ENCODE data around the gene CHRD. TPM values are rescaled to one million over a fixed set of nuclear protein-coding genes. Genes with fewer than 3 reads are reported as not detected.

CHRD gene
- total RNA-seq, 1 experiment from 2014 or later: not detected

DNA sequence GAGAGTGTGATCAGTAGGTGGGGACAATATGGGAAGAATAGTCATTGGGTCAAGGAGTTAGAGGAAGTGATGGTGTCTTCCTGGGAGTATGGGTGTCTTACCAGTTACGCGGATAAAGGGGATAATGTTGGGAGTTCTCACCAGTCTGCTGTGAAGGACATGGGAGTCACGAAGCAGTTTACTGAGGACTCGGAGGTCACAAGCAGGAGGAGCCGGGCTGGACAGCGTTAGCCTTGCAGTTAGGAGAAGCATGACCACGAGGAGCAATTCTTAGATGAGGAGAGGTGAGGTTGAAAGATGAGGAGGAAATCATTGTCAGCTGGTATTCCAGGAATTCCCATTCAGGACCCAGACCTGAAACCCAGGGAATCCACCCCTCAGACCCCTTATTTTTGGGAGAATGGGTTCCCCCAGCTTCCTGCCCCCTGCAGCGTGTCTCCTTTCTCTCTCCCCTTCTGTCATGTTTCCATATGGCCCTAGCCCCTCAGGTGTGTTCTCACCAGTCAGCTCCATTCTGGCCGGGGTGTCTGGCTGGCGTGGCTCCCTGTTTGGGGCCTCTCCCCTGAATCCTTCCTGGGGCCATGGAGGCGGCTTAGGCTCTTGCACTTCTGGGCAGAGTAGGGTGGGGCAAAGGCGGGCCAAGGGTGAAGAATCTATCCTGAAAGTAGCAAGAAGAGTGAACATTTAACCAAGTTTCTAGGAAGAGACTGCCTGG is 4.0 kb upstream of the CHRD start:
- no peaks in the 10 kb centered on the region for H3K9me3 ChIP-seq (ENCODE audit: low read length)
- 0 out of 2 replicates have a peak, but pooled peaks cover 4% of the 10 kb centered on the region for H4K20me1 ChIP-seq (ENCODE audit: low read length)
- H3K79me2 ChIP-seq (ENCODE audit: low read length): no peaks in the 10 kb centered on the region
- no peak overlapping the region for H2AFZ ChIP-seq (ENCODE audit: low read length)
- H3K4me3 ChIP-seq (ENCODE audit: low read length): no peak overlapping the region
- H3K9ac ChIP-seq (ENCODE audit: low read length): no peak overlapping the region
- no peaks in the 10 kb centered on the region for H3K36me3 ChIP-seq (ENCODE audit: low read depth, low read length)
- H3K4me2 ChIP-seq (ENCODE audit: low read length): no peak overlapping the region
- CTCF ChIA-PET: no interaction called here
- POLR2A ChIA-PET (ENCODE audit: unreplicated experiment): no interaction called here
- no TSS peak for BruUV-seq (replicated peaks)
- intact Hi-C loops (cut with micrococcal nuclease): loop anchor here (10.0 kb wide), 1 partner anchor 429 kb away; no protein-coding TSS in a partner anchor
- TF ChIP-seq, protein P1, sequence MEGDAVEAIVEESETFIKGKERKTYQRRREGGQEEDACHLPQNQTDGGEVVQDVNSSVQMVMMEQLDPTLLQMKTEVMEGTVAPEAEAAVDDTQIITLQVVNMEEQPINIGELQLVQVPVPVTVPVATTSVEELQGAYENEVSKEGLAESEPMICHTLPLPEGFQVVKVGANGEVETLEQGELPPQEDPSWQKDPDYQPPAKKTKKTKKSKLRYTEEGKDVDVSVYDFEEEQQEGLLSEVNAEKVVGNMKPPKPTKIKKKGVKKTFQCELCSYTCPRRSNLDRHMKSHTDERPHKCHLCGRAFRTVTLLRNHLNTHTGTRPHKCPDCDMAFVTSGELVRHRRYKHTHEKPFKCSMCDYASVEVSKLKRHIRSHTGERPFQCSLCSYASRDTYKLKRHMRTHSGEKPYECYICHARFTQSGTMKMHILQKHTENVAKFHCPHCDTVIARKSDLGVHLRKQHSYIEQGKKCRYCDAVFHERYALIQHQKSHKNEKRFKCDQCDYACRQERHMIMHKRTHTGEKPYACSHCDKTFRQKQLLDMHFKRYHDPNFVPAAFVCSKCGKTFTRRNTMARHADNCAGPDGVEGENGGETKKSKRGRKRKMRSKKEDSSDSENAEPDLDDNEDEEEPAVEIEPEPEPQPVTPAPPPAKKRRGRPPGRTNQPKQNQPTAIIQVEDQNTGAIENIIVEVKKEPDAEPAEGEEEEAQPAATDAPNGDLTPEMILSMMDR (conservative IDR thresholded peaks at IDR 0.05; ENCODE audit: low read depth, low read length): no peak
- TF ChIP-seq EZH2phosphoT487 (IDR thresholded peaks at IDR 0.05; ENCODE audit: borderline replicate concordance, low read length) (no peak), EZH2 (IDR thresholded peaks at IDR 0.05; ENCODE audit: low read length, unreplicated experiment) (no peak)
- H3K27me3 ChIP-seq (ENCODE audit: low read length): peaks cover 53% of the 10 kb centered on the region
- no peaks in the 10 kb centered on the region for H3F3A ChIP-seq (ENCODE audit: low read length, unreplicated experiment)
- peaks cover 4% of the 10 kb centered on the region; the same call in 1 of the 2 replicates for H3K4me1 ChIP-seq (ENCODE audit: insufficient read depth, low read length)
- ATAC-seq (no peak), DNase-seq (no peak)
- H3K27ac ChIP-seq (ENCODE audit: low read length): no peak overlapping the region
- H3K9me2 ChIP-seq (replicated peaks; ENCODE audit: low read length): no peaks in the 10 kb centered on the region

DNA sequence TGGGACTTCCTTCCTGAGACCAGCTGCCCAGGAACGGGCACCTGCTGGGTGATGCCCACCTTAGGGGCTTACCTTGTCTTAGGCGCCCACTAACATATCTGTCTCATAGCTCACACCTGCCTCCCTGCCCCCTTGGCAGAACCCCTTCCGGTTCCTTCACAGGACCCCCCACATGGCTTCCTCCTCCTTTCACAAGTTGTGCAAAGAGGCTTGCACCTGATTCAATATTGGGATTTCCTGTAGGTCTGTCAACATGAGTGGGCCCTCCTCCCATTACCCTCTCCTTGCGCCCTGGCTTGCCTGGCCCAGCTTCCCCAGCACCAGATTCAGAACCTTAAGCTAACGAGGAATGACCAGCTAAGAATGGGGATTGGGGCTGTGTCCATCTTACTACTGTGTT is 2.5 kb upstream of the CHRD start:
- CTCF ChIA-PET: interaction anchor here (0.6 kb wide), 1 partner anchor 8 kb away, joined by 10 read pairs; no protein-coding TSS in a partner anchor
- H3K4me2 ChIP-seq (ENCODE audit: low read length): no peak overlapping the region

More for the DNA sequence above, 2.5 kb upstream of the CHRD start:
- no peaks in the 10 kb centered on the region for H3F3A ChIP-seq (ENCODE audit: low read length, unreplicated experiment)
- TF ChIP-seq EZH2phosphoT487 (IDR thresholded peaks at IDR 0.05; ENCODE audit: borderline replicate concordance, low read length) (no peak), EZH2 (IDR thresholded peaks at IDR 0.05; ENCODE audit: low read length, unreplicated experiment) (no peak)
- TF ChIP-seq, protein P1 (conservative IDR thresholded peaks at IDR 0.05; ENCODE audit: low read depth, low read length): no peak
- ATAC-seq (no peak), DNase-seq (no peak)
- peaks cover 67% of the 10 kb centered on the region for H3K27me3 ChIP-seq (ENCODE audit: low read length)
- intact Hi-C loops (cut with micrococcal nuclease): loop anchor here (10.0 kb wide), 1 partner anchor 427 kb away; no protein-coding TSS in a partner anchor
- H3K9ac ChIP-seq (ENCODE audit: low read length): no peak overlapping the region
- BruUV-seq (replicated peaks): no TSS peak
- no peak overlapping the region for H2AFZ ChIP-seq (ENCODE audit: low read length)
- H3K27ac ChIP-seq (ENCODE audit: low read length): no peak overlapping the region
- no peaks in the 10 kb centered on the region for H3K36me3 ChIP-seq (ENCODE audit: low read depth, low read length)
- H4K20me1 ChIP-seq (ENCODE audit: low read length): no peaks in the 10 kb centered on the region
- H3K4me1 ChIP-seq (ENCODE audit: insufficient read depth, low read length): no peaks in the 10 kb centered on the region
- H3K9me2 ChIP-seq (replicated peaks; ENCODE audit: low read length): no peaks in the 10 kb centered on the region
- no peaks in the 10 kb centered on the region for H3K9me3 ChIP-seq (ENCODE audit: low read length)
- no peak overlapping the region for H3K4me3 ChIP-seq (ENCODE audit: low read length)
- POLR2A ChIA-PET (ENCODE audit: unreplicated experiment): no interaction called here
- no peaks in the 10 kb centered on the region for H3K79me2 ChIP-seq (ENCODE audit: low read length)
